Esophagus squamous epithelium (tissue), 4 donors: ENCODE data around the gene B4GALT3.

Source experiments
- POLR2A ChIP-seq, 4 donors: fragments of 450-650 bp; IDR thresholded peaks; one replicate each; pipeline ENCODE4 v1.6.1; 2017; ENCODE audit warnings: antibody characterized with exemption in 4 of 4, mild to moderate bottlenecking in 4 of 4, moderate library complexity in 3 of 4
- TF ChIP-seq, protein P1 (sequence below), 6 experiments: fragments of 450-650 bp in 4 of 6; fragments of 200-600 bp in 2 of 6; sonication (generic) in 2 of 6; IDR thresholded peaks; one replicate each; pipeline ENCODE4 v1.5.1; 2016 to 2019; ENCODE audit warnings: antibody characterized with exemption in 6 of 6, mild to moderate bottlenecking in 4 of 6, moderate library complexity in 4 of 6

GRCh38 chr1:161153682-161154337, 23.5 kb downstream of the B4GALT3 start, which contains the start of gene UFC1:
- TF ChIP-seq, protein P1, sequence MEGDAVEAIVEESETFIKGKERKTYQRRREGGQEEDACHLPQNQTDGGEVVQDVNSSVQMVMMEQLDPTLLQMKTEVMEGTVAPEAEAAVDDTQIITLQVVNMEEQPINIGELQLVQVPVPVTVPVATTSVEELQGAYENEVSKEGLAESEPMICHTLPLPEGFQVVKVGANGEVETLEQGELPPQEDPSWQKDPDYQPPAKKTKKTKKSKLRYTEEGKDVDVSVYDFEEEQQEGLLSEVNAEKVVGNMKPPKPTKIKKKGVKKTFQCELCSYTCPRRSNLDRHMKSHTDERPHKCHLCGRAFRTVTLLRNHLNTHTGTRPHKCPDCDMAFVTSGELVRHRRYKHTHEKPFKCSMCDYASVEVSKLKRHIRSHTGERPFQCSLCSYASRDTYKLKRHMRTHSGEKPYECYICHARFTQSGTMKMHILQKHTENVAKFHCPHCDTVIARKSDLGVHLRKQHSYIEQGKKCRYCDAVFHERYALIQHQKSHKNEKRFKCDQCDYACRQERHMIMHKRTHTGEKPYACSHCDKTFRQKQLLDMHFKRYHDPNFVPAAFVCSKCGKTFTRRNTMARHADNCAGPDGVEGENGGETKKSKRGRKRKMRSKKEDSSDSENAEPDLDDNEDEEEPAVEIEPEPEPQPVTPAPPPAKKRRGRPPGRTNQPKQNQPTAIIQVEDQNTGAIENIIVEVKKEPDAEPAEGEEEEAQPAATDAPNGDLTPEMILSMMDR (IDR thresholded peaks at IDR 0.05): peak in 2 of 6 experiments; percentile 4 to 19
- TF ChIP-seq POLR2A (IDR thresholded peaks at IDR 0.05): peak in 1 of 4 donors; percentile 38
